Stimulated activated naive CD8-positive, alpha-beta T cell treated with anti-CD3 and anti-CD28 coated beads, Interleukin-15, amount 100 ng/mL, for 72 hours (primary cell): Measurements from ENCODE around the gene PSORS1C1.
"Not testable (repeated sequence)": the region's sequence is repeated elsewhere in the genome, so short reads cannot be mapped to it uniquely, and the experiment has no call there.

Experiments used
- ATAC-seq: fragments of 150-1000 bp; cut with Tn5 transposase; 2 replicates; pipeline ENCODE4 v1.10.0; 2021; ENCODE audit warnings: mild to moderate bottlenecking, moderate library complexity
- DNase-seq, 2 donors: peaks; one replicate each; pipeline ENCODE4 v3.0.0; 2021 to 2022
- H3K27ac Mint-ChIP-seq, 2 donors: one replicate each; pipeline ENCODE4 v1.8.0; 2022; ENCODE audit warnings: mild to moderate bottlenecking in 2 of 2, mixed read lengths in 2 of 2, moderate library complexity in 2 of 2
- H3K27me3 Mint-ChIP-seq: one replicate; pipeline ENCODE4 v1.8.0; 2022; ENCODE audit warnings: mixed read lengths
- H3K4me1 Mint-ChIP-seq: one replicate; pipeline ENCODE4 v1.8.0; 2022; ENCODE audit warnings: mild to moderate bottlenecking, mixed read lengths
- H3K4me3 Mint-ChIP-seq, 2 donors: one replicate each; pipeline ENCODE4 v1.8.0; 2022; ENCODE audit warnings: mild to moderate bottlenecking in 2 of 2, mixed read lengths in 2 of 2, moderate library complexity in 1 of 2
- H3K9me3 Mint-ChIP-seq, 2 donors: one replicate each; pipeline ENCODE4 v1.8.0; 2022; ENCODE audit warnings: mixed read lengths in 2 of 2

PSORS1C1 gene

DNA sequence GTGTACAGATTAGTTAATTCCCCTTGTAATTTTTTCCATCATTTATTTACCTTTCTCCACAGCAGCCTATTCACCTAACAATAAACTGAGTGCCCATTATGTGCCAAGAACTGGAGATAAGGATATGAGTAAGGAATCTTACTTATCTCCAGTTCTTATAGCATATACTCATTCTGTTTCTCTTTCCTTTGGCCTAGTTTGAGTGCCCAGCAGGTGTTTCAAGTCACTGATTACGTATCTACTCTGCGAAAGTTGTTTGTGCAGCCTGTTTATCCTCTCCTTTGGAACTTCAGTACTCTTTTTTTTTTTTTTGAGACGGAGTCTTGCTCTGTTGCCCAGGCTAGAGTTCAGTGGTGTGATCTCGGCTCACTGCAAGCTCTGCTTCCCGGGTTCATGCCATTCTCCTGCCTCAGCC lies 73.2 kb downstream of the PSORS1C1 start:
- H3K4me1 Mint-ChIP-seq: peaks cover 13% of the 10 kb centered on the region
- H3K27ac Mint-ChIP-seq: no peak overlapping the region
- no peak for ATAC-seq
- no peaks in the 10 kb centered on the region for H3K9me3 Mint-ChIP-seq
- DNase-seq: no peak
- no peaks in the 10 kb centered on the region for H3K27me3 Mint-ChIP-seq
- H3K4me3 Mint-ChIP-seq: no peak overlapping the region

DNA sequence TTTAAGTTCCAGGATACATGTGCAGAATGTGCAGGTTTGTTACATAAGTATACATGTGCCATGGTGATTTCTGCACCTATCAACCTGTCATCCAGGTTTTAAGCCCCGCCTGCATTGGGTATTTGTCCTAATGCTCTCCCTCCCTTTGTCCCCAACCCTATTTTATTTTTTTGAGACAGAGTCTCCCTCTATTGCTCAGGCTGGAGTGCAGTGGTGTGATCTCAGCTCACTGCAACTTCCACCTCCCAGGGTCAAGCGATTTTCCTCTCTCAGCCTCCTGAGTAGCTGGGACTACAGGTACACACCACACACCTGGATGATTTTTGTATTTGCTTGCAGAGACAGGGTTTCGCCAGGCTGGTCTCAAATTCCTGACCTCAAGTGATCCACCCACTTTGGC lies 74.6 kb downstream of the PSORS1C1 start:
- peaks cover 14% of the 10 kb centered on the region for H3K4me1 Mint-ChIP-seq
- H3K27ac Mint-ChIP-seq, ATAC-seq, H3K27me3 Mint-ChIP-seq, H3K4me3 Mint-ChIP-seq, DNase-seq, H3K9me3 Mint-ChIP-seq: not testable (repeated sequence)
